Spleen (tissue), 7 donors: ENCODE data around the gene ZNF311.

Experiments used
- CTCF ChIP-seq, 11 experiments: fragments of 200-600 bp in 7 of 11; fragments of 450-650 bp in 4 of 11; sonication (generic) in 4 of 11; IDR thresholded peaks in 8 of 11; conservative IDR thresholded peaks in 3 of 11; 1 replicate in 7 of 11; 2 replicates in 4 of 11; pipeline versions ENCODE4 v1.4.0 to v1.8.0; 2016 to 2021; ENCODE audit warnings: antibody characterized with exemption in 11 of 11, inconsistent platforms in 4 of 11, mild to moderate bottlenecking in 1 of 11
- POLR2A ChIP-seq, 3 donors: fragments of 450-650 bp; IDR thresholded peaks; one replicate each; pipeline ENCODE4 v1.5.1; 2017; ENCODE audit warnings: antibody characterized with exemption in 3 of 3, mild to moderate bottlenecking in 1 of 3
- donor health status: DM: no; HTN: no; CAD: no; lungs with moderate emphysema.
- donor health status: DM: no; HTN: no; CAD: no.
- donor health status: DM: no; HTN: no; CAD: no.

DNA sequence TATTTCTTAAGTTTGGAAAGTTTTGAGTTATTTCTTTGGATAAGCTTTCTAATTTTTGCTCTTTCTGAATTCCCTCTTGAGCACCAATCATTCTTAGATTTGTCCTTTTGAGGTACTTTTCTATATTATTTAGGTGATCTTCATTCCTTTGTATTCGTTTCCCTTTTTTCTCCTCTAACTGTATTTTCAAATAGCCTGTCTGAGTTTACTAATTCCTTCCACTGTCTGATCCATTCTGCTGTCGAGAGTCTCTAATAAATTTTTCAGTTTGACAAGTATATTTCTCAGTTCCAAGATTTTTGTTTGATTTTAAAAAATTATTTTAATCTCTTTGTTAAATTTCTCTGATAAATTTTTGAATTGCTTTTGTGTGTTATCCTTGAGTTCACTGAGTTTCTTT lies 16.3 kb upstream of the ZNF311 start:
- no peak for TF ChIP-seq CTCF (IDR thresholded peaks at IDR 0.05 in 8 of 11, conservative IDR thresholded peaks at IDR 0.05 in 3 of 11)
- TF ChIP-seq POLR2A (IDR thresholded peaks at IDR 0.05): no peak
